Measurements from ENCODE around the gene ADARB2. TPM values are rescaled to one million over a fixed set of nuclear protein-coding genes. Genes with fewer than 3 reads are reported as not detected.

The ADARB2 gene
- total RNA-seq, 1 donor from 2014 or later: 0.06 TPM

- DNase-seq (ENCODE audit: low spot score): peak; percentile 55
These were observed 204.7 kb downstream of the ADARB2 start for GRCh38 chr10:1532636-1533035.

- DNase-seq (ENCODE audit: low spot score): peak; percentile 45
These were observed 205.3 kb downstream of the ADARB2 start for GRCh38 chr10:1531883-1532597.

GRCh38 chr10:1530871-1531517, 206.3 kb downstream of the ADARB2 start:
- DNase-seq (ENCODE audit: low spot score): peak; percentile 86

GRCh38 chr10:1529806-1530413, 207.4 kb downstream of the ADARB2 start:
- peak; percentile 60 for DNase-seq (ENCODE audit: low spot score)

GRCh38 chr10:1527951-1528350, 209.4 kb downstream of the ADARB2 start:
- DNase-seq (ENCODE audit: low spot score): peak; percentile 62

- peak; percentile 59 for DNase-seq (ENCODE audit: low spot score)
These were observed 210.8 kb downstream of the ADARB2 start for GRCh38 chr10:1526436-1527055.

GRCh38 chr10:1525354-1526162, 211.8 kb downstream of the ADARB2 start:
- peak; percentile 69 for DNase-seq (ENCODE audit: low spot score)

- DNase-seq (ENCODE audit: low spot score): no peak
These were observed 212.8 kb downstream of the ADARB2 start for GRCh38 chr10:1524540-1524939.

- DNase-seq (ENCODE audit: low spot score): no peak
These were observed 214.1 kb downstream of the ADARB2 start for GRCh38 chr10:1523221-1523620.

- DNase-seq (ENCODE audit: low spot score): no peak
These were observed 215.1 kb downstream of the ADARB2 start for GRCh38 chr10:1522237-1522636.

GRCh38 chr10:1521741-1522140, 215.6 kb downstream of the ADARB2 start:
- DNase-seq (ENCODE audit: low spot score): no peak

GRCh38 chr10:1520909-1521565, 216.3 kb downstream of the ADARB2 start:
- no peak for DNase-seq (ENCODE audit: low spot score)

- DNase-seq (ENCODE audit: low spot score): no peak
These were observed 217.9 kb downstream of the ADARB2 start for GRCh38 chr10:1519391-1519790.

GRCh38 chr10:1517684-1518083, 219.6 kb downstream of the ADARB2 start:
- DNase-seq (ENCODE audit: low spot score): no peak

GRCh38 chr10:1516492-1517165, 220.7 kb downstream of the ADARB2 start:
- DNase-seq (ENCODE audit: low spot score): no peak

- DNase-seq (ENCODE audit: low spot score): no peak
These were observed 221.4 kb downstream of the ADARB2 start for GRCh38 chr10:1515780-1516491.

- no peak for DNase-seq (ENCODE audit: low spot score)
These were observed 222.1 kb downstream of the ADARB2 start for GRCh38 chr10:1515121-1515779.

GRCh38 chr10:1514681-1515080, 222.6 kb downstream of the ADARB2 start:
- DNase-seq (ENCODE audit: low spot score): no peak

- DNase-seq (ENCODE audit: low spot score): no peak
These were observed 224.1 kb downstream of the ADARB2 start for GRCh38 chr10:1513221-1513620.

Measured in mesenteric fat pad (tissue), 1 donor.